22Rv1 (cell line): Measurements from ENCODE around the gene MAGOH.

Source experiments
- CTCF ChIP-seq: fragments of 450-650 bp; IDR thresholded peaks from 2 replicates; pipeline ENCODE4 v1.5.1; 2017; ENCODE audit warnings: mild to moderate bottlenecking
- ZFX ChIP-seq: fragments of 450-650 bp; IDR thresholded peaks from 2 replicates; pipeline ENCODE4 v1.6.1; 2017; ENCODE audit warnings: antibody characterized with exemption, borderline replicate concordance

- TF ChIP-seq CTCF: no peak
- TF ChIP-seq ZFX: no peak
Measured at GRCh38 chr1:53203466-53203865, 34.9 kb downstream of the MAGOH start.
